Measurements from ENCODE around the gene CASK.
"Not testable (repeated sequence)": the region's sequence is repeated elsewhere in the genome, so short reads cannot be mapped to it uniquely, and the experiment has no call there.

CASK gene

DNA sequence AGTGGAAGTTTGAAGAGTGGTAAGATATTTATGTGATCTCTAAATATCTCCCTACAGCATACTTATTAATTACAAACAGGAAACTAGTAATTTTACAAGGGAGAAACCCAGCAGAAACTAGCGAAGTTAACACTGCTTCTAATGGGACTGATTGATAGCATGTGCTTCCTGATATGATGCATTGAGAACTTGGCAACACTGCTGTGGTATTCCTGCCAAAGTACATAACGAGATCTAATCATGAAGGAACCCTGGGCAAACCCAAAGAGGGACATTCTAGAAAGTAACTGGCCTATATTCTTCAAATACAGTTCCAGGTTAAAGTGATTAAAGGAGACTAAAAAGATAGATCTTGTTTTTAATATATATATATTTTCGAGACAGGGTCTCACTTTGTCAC is 239.2 kb downstream of the CASK start:
- no peak overlapping the region for H2AFZ ChIP-seq (ENCODE audit: insufficient read depth, low read length, poor library complexity)
- WGBS (ENCODE audit: extremely low coverage, insufficient coverage, insufficient read length), result no CpG with 5 or more reads among the region's 3 CpGs
- H3K4me1 ChIP-seq (ENCODE audit: control insufficient read depth in 1 of 2, insufficient read depth in 2 of 2, low read length in 2 of 2), result no peaks in the 10 kb centered on the region
- H3K4me3 ChIP-seq (ENCODE audit: low read depth, low read length), result no peak overlapping the region
- H3K14ac ChIP-seq (ENCODE audit: low read length), result no peak overlapping the region
- H4K12ac ChIP-seq (ENCODE audit: low read depth, low read length), result no peak overlapping the region
- H3K9me3 ChIP-seq (ENCODE audit: insufficient read depth, low read depth, low read length), result no peaks in the 10 kb centered on the region
- H2BK12ac ChIP-seq (ENCODE audit: low read length), result no peak overlapping the region
- H4K91ac ChIP-seq (ENCODE audit: low read depth, low read length), result no peak overlapping the region
- no peak overlapping the region for H2BK5ac ChIP-seq (ENCODE audit: low read depth, low read length, poor library complexity)
- H2BK120ac ChIP-seq (ENCODE audit: insufficient read depth, low read length, poor library complexity), result no peak overlapping the region
- H3K27me3 ChIP-seq (ENCODE audit: insufficient read depth, low read length), result no peaks in the 10 kb centered on the region
- no peak overlapping the region for H3K18ac ChIP-seq (ENCODE audit: low read length)
- H3K79me1 ChIP-seq (ENCODE audit: low read length), result no peaks in the 10 kb centered on the region
- H3K9ac ChIP-seq (ENCODE audit: low read length), result no peak overlapping the region
- H3K4ac ChIP-seq (ENCODE audit: low read depth, low read length), result no peak overlapping the region
- H3K27ac ChIP-seq (ENCODE audit: low read depth, low read length), result no peak overlapping the region
- no peaks in the 10 kb centered on the region for H3K36me3 ChIP-seq (ENCODE audit: control insufficient read depth in 1 of 2, insufficient read depth in 2 of 2, low read length in 2 of 2)
- no peak overlapping the region for H3K4me2 ChIP-seq (ENCODE audit: low read length)
- H2AK5ac ChIP-seq (ENCODE audit: low read length), result no peak overlapping the region
- no peak overlapping the region for H3K23ac ChIP-seq (ENCODE audit: low read length)
- no peaks in the 10 kb centered on the region for H3K79me2 ChIP-seq (ENCODE audit: control insufficient read depth, insufficient read depth, low read length, poor library complexity)
- no peak overlapping the region for H4K8ac ChIP-seq (ENCODE audit: low read depth, low read length)
- no peak for DNase-seq

DNA sequence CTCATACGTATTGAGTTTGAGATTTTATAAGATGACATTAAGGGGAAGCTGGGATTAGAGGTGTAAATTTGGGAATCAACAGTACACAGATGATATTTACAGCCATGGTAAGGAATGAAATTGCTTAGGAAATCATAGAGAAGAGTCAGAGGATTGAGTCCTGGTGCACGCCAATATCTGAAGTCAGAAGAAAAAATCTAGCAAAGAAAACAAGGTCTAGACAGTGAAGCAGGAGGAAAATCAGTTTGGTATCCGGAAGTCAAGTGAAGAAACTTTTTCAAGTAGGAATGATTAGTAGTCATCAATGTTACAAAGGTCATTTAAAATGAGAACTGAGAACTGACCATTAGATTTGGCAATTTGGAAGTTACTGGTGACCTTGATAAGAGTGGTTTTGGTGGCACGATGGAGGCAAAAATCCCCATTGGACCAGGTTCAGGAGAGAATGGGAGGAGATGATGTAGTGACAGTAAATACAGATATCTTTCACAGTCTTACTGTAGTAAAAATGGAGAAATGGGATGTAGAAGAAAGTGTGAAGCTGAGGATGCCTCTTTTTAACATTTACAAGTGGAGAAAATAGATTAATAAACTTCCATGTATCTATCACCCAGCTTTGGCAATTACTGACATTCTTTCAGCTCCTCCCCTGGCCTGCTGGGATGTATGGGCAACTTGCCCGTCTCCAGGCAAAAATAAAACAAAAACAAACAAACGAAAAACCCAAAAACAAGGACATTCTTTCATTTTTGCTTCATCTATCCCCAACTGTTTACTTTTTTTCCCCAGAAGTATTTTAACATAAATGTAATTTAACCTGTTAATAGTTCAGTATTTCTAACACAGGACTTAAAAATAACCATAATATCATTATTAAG is 245.9 kb downstream of the CASK start:
- no peak overlapping the region for H3K4ac ChIP-seq (ENCODE audit: low read depth, low read length)
- DNase-seq, result peak in 1 of 2 donors; percentile 48
- H3K36me3 ChIP-seq (ENCODE audit: control insufficient read depth in 1 of 2, insufficient read depth in 2 of 2, low read length in 2 of 2), result no peaks in the 10 kb centered on the region
- H3K4me2 ChIP-seq (ENCODE audit: low read length), result no peak overlapping the region
- H2BK12ac ChIP-seq (ENCODE audit: low read length), result no peak overlapping the region
- no peaks in the 10 kb centered on the region for H3K79me1 ChIP-seq (ENCODE audit: low read length)
- H2AK5ac ChIP-seq (ENCODE audit: low read length), result no peak overlapping the region
- no peaks in the 10 kb centered on the region for H3K9me3 ChIP-seq (ENCODE audit: insufficient read depth, low read depth, low read length)
- no peak overlapping the region for H4K8ac ChIP-seq (ENCODE audit: low read depth, low read length)
- no peak overlapping the region for H2AFZ ChIP-seq (ENCODE audit: insufficient read depth, low read length, poor library complexity)
- no peak overlapping the region for H3K14ac ChIP-seq (ENCODE audit: low read length)
- H3K27me3 ChIP-seq (ENCODE audit: insufficient read depth, low read length), result no peaks in the 10 kb centered on the region
- no CpG with 5 or more reads among the region's 6 CpGs for WGBS (ENCODE audit: extremely low coverage, insufficient coverage, insufficient read length)
- H3K79me2 ChIP-seq (ENCODE audit: control insufficient read depth, insufficient read depth, low read length, poor library complexity), result no peaks in the 10 kb centered on the region
- no peak overlapping the region for H3K23ac ChIP-seq (ENCODE audit: low read length)
- no peak overlapping the region for H4K12ac ChIP-seq (ENCODE audit: low read depth, low read length)
- no peak overlapping the region for H3K27ac ChIP-seq (ENCODE audit: low read depth, low read length)
- H3K18ac ChIP-seq (ENCODE audit: low read length), result no peak overlapping the region
- no peak overlapping the region for H3K9ac ChIP-seq (ENCODE audit: low read length)
- no peaks in the 10 kb centered on the region for H3K4me1 ChIP-seq (ENCODE audit: control insufficient read depth in 1 of 2, insufficient read depth in 2 of 2, low read length in 2 of 2)
- H2BK120ac ChIP-seq (ENCODE audit: insufficient read depth, low read length, poor library complexity), result no peak overlapping the region
- no peak overlapping the region for H4K91ac ChIP-seq (ENCODE audit: low read depth, low read length)
- H2BK5ac ChIP-seq (ENCODE audit: low read depth, low read length, poor library complexity), result no peak overlapping the region
- no peak overlapping the region for H3K4me3 ChIP-seq (ENCODE audit: low read depth, low read length)

GRCh38 chrX:41676361-41676760 is 247.0 kb downstream of the CASK start:
- H2BK12ac ChIP-seq (ENCODE audit: low read length); H3K4me3 ChIP-seq (ENCODE audit: low read depth, low read length); H2AFZ ChIP-seq (ENCODE audit: insufficient read depth, low read length, poor library complexity); H3K4me2 ChIP-seq (ENCODE audit: low read length); H3K4ac ChIP-seq (ENCODE audit: low read depth, low read length); H3K9ac ChIP-seq (ENCODE audit: low read length); H3K23ac ChIP-seq (ENCODE audit: low read length); H3K14ac ChIP-seq (ENCODE audit: low read length); H3K4me1 ChIP-seq (ENCODE audit: control insufficient read depth in 1 of 2, insufficient read depth in 2 of 2, low read length in 2 of 2); H3K27ac ChIP-seq (ENCODE audit: low read depth, low read length); H3K79me2 ChIP-seq (ENCODE audit: control insufficient read depth, insufficient read depth, low read length, poor library complexity); H3K18ac ChIP-seq (ENCODE audit: low read length); H2BK120ac ChIP-seq (ENCODE audit: insufficient read depth, low read length, poor library complexity); H2BK5ac ChIP-seq (ENCODE audit: low read depth, low read length, poor library complexity); H4K12ac ChIP-seq (ENCODE audit: low read depth, low read length); H3K9me3 ChIP-seq (ENCODE audit: insufficient read depth, low read depth, low read length); H3K27me3 ChIP-seq (ENCODE audit: insufficient read depth, low read length); H3K79me1 ChIP-seq (ENCODE audit: low read length); H4K91ac ChIP-seq (ENCODE audit: low read depth, low read length); H2AK5ac ChIP-seq (ENCODE audit: low read length); H3K36me3 ChIP-seq (ENCODE audit: control insufficient read depth in 1 of 2, insufficient read depth in 2 of 2, low read length in 2 of 2); H4K8ac ChIP-seq (ENCODE audit: low read depth, low read length): not testable (repeated sequence)
- WGBS (ENCODE audit: extremely low coverage, insufficient coverage, insufficient read length), result no CpG with 5 or more reads among the region's 15 CpGs
- peak in 1 of 2 donors; percentile 39 for DNase-seq

GRCh38 chrX:41672643-41673042 is 250.7 kb downstream of the CASK start:
- no peak overlapping the region for H2BK120ac ChIP-seq (ENCODE audit: insufficient read depth, low read length, poor library complexity)
- H4K91ac ChIP-seq (ENCODE audit: low read depth, low read length), result no peak overlapping the region
- H3K79me2 ChIP-seq (ENCODE audit: control insufficient read depth, insufficient read depth, low read length, poor library complexity), result no peaks in the 10 kb centered on the region
- H3K18ac ChIP-seq (ENCODE audit: low read length), result no peak overlapping the region
- no peak overlapping the region for H3K4ac ChIP-seq (ENCODE audit: low read depth, low read length)
- no peak overlapping the region for H2AFZ ChIP-seq (ENCODE audit: insufficient read depth, low read length, poor library complexity)
- no peak overlapping the region for H2BK5ac ChIP-seq (ENCODE audit: low read depth, low read length, poor library complexity)
- no peak overlapping the region for H4K8ac ChIP-seq (ENCODE audit: low read depth, low read length)
- H3K9ac ChIP-seq (ENCODE audit: low read length), result no peak overlapping the region
- no peaks in the 10 kb centered on the region for H3K27me3 ChIP-seq (ENCODE audit: insufficient read depth, low read length)
- H3K9me3 ChIP-seq (ENCODE audit: insufficient read depth, low read depth, low read length), result no peaks in the 10 kb centered on the region
- H3K4me2 ChIP-seq (ENCODE audit: low read length), result no peak overlapping the region
- no peak overlapping the region for H3K14ac ChIP-seq (ENCODE audit: low read length)
- H3K4me3 ChIP-seq (ENCODE audit: low read depth, low read length), result no peak overlapping the region
- no peaks in the 10 kb centered on the region for H3K4me1 ChIP-seq (ENCODE audit: control insufficient read depth in 1 of 2, insufficient read depth in 2 of 2, low read length in 2 of 2)
- H3K36me3 ChIP-seq (ENCODE audit: control insufficient read depth in 1 of 2, insufficient read depth in 2 of 2, low read length in 2 of 2), result no peaks in the 10 kb centered on the region
- no peak overlapping the region for H2BK12ac ChIP-seq (ENCODE audit: low read length)
- H2AK5ac ChIP-seq (ENCODE audit: low read length), result no peak overlapping the region
- no CpG with 5 or more reads among the region's 1 CpG for WGBS (ENCODE audit: extremely low coverage, insufficient coverage, insufficient read length)
- H3K79me1 ChIP-seq (ENCODE audit: low read length), result no peaks in the 10 kb centered on the region
- no peak overlapping the region for H3K27ac ChIP-seq (ENCODE audit: low read depth, low read length)
- no peak for DNase-seq
- H3K23ac ChIP-seq (ENCODE audit: low read length), result no peak overlapping the region
- H4K12ac ChIP-seq (ENCODE audit: low read depth, low read length), result no peak overlapping the region
